ENCODE data around the gene CDC7. TPM values are rescaled to one million over a fixed set of nuclear protein-coding genes. Genes with fewer than 3 reads are reported as not detected.

CDC7 gene
- total and polyA plus RNA-seq, 9 of the 15 experiments (the other 6 are each of a cell fraction or from before 2014, with no cell fraction given): 22.3 to 66.8 (median 44.2) TPM

DNA sequence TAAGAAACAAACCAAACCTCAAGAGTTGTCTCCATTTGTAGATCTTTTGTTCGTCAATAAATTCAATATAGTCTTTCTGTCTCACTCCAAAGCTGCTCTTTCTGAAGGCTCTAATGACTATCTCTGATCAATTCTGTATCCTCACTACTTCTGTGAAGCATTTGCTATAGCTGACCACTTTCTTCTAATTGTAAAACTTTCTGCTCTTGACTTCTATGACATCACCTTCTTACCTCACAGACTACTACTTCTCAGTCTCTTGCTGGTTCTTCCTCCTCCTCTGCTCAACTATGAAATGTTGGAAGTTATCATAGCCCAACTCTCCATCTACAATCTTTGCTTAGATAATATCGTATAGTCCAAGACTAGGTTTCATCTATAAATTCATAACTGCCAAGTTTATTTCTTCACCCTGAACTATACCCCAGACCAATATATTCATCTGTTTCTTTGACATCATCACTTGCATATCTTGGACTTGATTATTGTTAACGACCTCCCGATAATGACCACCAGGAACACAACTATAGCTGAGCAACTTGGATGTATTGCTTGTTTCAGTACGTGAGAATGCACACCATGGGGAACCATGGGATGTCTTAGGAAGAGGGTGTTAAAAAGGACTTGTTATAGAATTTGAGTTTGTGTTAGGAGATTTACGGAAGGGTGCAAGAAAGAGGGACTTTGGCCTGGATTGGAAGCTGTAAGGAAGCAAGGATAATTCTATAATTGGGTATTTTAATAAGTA, 2.0 kb upstream of the CDC7 start:
- Histone ChIP-seq H3K4me1 (replicated peaks in 1 of 2; ENCODE audit: control insufficient read depth in 2 of 2, insufficient read depth in 2 of 2, low read length in 2 of 2) (peaks cover 0 to 25% of the 10 kb centered on the region in 2 experiments; a peak in 4 of 5 replicates), H3K27me3 (ENCODE audit: control insufficient read depth in 2 of 2, insufficient read depth in 2 of 2, low read length in 2 of 2) (no peaks in the 10 kb centered on the region), H3K9me1 (ENCODE audit: control insufficient read depth, insufficient read depth, low read length) (no peaks in the 10 kb centered on the region), H2AFZ (ENCODE audit: low read depth, low read length) (no peak overlapping the region; the same call in 1 of the 2 replicates), H3K79me2 (ENCODE audit: control insufficient read depth, insufficient read depth, low read length) (peaks cover 27% of the 10 kb centered on the region), H3K36me3 (ENCODE audit: control insufficient read depth, insufficient read depth, low read length) (peaks cover 14% of the 10 kb centered on the region; the same call in 2 of the 3 replicates), H3K9ac (ENCODE audit: insufficient read depth in 1 of 2, low read depth in 2 of 2, low read length in 2 of 2) (no peak overlapping the region), H3K4me2 (ENCODE audit: insufficient read depth, low read length) (no peak overlapping the region), H3K9me3 (replicated peaks; ENCODE audit: control insufficient read depth, insufficient read depth, low read depth, low read length) (no peaks in the 10 kb centered on the region), H3K4me3 (no peak overlapping the region), H3K27ac (ENCODE audit: extremely low read depth, low read depth, low read length) (no peak overlapping the region), H4K20me1 (replicated peaks; ENCODE audit: control insufficient read depth, insufficient read depth, low read length) (no peaks in the 10 kb centered on the region)
- ATAC-seq: no peak
- DNase-seq (ENCODE audit: extremely low read depth in 1 of 4, low spot score in 3 of 4): no peak
- intact Hi-C loops (cut with micrococcal nuclease) (no loop called here), in situ Hi-C loops (cut with MboI) (no loop called here)
- WGBS (ENCODE audit: insufficient coverage, low coverage, missing lambda C conversion rate): 77% methylated on average over 6 of the region's 6 CpGs
- BruUV-seq (replicated peaks): no TSS peak
- CTCF ChIA-PET (ENCODE audit: low intra/inter-chr PET ratio): no interaction called here
- FAIRE-seq: no peak
- TF ChIP-seq ZNF561 (CRISPR knock-in tag; conservative IDR thresholded peaks at IDR 0.05) (no peak), ATF3 (IDR thresholded peaks at IDR 0.05) (0 out of 2 replicates have a peak, but pooled peaks have one; percentile 13), ATF3 (CRISPR knock-in tag; conservative IDR thresholded peaks at IDR 0.05) (no peak)
- POLR2A ChIA-PET: no interaction called here

DNA sequence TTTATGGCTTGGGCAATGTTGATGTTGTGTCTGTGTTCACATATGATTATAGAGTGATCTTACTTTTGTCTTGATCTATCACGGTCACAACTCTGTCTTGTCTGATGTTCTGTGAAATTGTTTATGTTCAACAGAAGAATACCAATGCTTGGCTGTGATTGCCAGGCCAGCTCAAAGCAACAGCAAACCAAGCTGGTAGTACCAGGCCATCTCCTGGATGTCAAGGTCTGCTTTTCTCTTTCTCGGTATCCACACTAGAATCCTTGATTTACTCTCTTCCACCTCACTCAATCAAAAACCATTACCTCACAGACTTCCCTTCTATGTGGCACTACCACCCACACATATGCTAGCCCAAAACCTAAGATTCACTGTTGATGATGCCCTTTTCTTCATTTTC, 1.3 kb upstream of the CDC7 start:
- FAIRE-seq: no peak
- Histone ChIP-seq H3K4me3 (no peak overlapping the region), H3K9ac (ENCODE audit: insufficient read depth in 1 of 2, low read depth in 2 of 2, low read length in 2 of 2) (no peak overlapping the region), H2AFZ (ENCODE audit: low read depth, low read length) (peak overlapping the region; percentile 98), H3K9me1 (ENCODE audit: control insufficient read depth, insufficient read depth, low read length) (no peaks in the 10 kb centered on the region), H3K79me2 (ENCODE audit: control insufficient read depth, insufficient read depth, low read length) (peaks cover 33% of the 10 kb centered on the region), H3K36me3 (ENCODE audit: control insufficient read depth, insufficient read depth, low read length) (peaks cover 18% of the 10 kb centered on the region; the same call in 2 of the 3 replicates), H4K20me1 (replicated peaks; ENCODE audit: control insufficient read depth, insufficient read depth, low read length) (no peaks in the 10 kb centered on the region), H3K4me1 (replicated peaks in 1 of 2; ENCODE audit: control insufficient read depth in 2 of 2, insufficient read depth in 2 of 2, low read length in 2 of 2) (peaks cover 0 to 27% of the 10 kb centered on the region in 2 experiments), H3K27me3 (ENCODE audit: control insufficient read depth in 2 of 2, insufficient read depth in 2 of 2, low read length in 2 of 2) (no peaks in the 10 kb centered on the region), H3K4me2 (ENCODE audit: insufficient read depth, low read length) (no peak overlapping the region; the same call in 1 of the 2 replicates), H3K27ac (ENCODE audit: extremely low read depth, low read depth, low read length) (no peak overlapping the region), H3K9me3 (replicated peaks; ENCODE audit: control insufficient read depth, insufficient read depth, low read depth, low read length) (no peaks in the 10 kb centered on the region)
- in situ Hi-C loops (cut with MboI): no loop called here
- DNase-seq (ENCODE audit: extremely low read depth in 1 of 4, low spot score in 3 of 4): no peak
- ChIA-PET CTCF (ENCODE audit: low intra/inter-chr PET ratio) (no interaction called here), POLR2A (interaction anchor here (0.5 to 1.6 kb wide), 2 partner anchors 19 to 428 kb away, joined by 3 to 6 read pairs; no protein-coding TSS in a partner anchor)
- ATAC-seq: no peak
- intact Hi-C loops (cut with micrococcal nuclease): no loop called here
- 84% methylated on average over 2 of the region's 2 CpGs for WGBS (ENCODE audit: insufficient coverage, low coverage, missing lambda C conversion rate)
- TF ChIP-seq, protein P1, sequence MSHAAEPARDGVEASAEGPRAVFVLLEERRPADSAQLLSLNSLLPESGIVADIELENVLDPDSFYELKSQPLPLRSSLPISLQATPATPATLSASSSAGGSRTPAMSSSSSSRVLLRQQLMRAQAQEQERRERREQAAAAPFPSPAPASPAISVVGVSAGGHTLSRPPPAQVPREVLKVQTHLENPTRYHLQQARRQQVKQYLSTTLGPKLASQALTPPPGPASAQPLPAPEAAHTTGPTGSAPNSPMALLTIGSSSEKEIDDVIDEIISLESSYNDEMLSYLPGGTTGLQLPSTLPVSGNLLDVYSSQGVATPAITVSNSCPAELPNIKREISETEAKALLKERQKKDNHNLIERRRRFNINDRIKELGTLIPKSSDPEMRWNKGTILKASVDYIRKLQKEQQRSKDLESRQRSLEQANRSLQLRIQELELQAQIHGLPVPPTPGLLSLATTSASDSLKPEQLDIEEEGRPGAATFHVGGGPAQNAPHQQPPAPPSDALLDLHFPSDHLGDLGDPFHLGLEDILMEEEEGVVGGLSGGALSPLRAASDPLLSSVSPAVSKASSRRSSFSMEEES (CRISPR knock-in tag; IDR thresholded peaks at IDR 0.05): no peak
- peak; percentile 13; the same call in 1 of the 2 replicates for TF ChIP-seq EGR1 (conservative IDR thresholded peaks at IDR 0.05)
- no TSS peak for BruUV-seq (replicated peaks)
